ENCODE measurements around the gene PABPN1L. TPM values are rescaled to one million over a fixed set of nuclear protein-coding genes. Genes with fewer than 3 reads are reported as not detected.
"Not testable (repeated sequence)": the region's sequence is repeated elsewhere in the genome, so short reads cannot be mapped to it uniquely, and the experiment has no call there.

Gene PABPN1L
- total RNA-seq, 2 experiments from 2014 or later = not detected

DNA sequence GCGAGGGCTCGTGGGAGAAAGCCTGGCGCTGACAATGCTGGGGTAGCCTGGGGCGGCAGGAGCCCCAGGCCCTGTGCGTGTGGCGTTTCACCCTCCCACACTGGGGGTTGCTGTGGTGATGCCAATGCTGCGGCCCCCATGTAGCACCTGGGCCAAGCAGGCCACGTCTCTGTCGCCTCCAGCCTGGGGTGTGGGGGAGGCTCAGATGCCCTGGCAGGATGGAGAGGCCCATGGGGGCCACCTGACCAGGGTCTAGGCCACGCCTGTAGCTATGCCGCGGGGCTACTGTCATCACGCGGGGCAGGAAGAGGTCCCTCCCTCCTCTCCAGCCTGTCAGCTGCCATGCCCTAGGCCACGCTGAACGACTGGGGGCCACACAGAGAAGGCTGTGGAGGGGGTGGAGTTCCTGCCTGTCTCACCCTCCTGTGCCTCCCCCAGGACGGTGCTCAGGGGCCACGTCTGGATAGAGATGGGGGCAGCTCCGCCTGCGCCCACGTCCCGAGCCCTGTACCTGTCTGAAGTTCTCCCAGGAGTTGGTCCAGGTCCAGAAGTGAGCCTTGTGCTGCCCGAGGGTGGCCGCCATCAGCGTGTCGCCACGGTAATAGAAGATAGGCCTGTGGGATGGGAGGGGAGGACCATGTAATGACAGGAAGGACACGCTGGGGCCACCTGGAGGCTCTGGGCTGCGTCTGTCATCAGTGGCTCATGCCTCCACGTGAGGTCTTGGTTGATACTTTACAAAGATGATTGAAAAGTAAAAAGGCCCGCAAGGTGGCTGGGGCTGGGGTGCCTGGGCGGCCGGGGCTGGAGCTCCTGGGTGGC, 42.0 kb downstream of the PABPN1L start:
- H3K4me3 Mint-ChIP-seq = no peak overlapping the region
- CTCF ChIA-PET = no interaction called here

DNA sequence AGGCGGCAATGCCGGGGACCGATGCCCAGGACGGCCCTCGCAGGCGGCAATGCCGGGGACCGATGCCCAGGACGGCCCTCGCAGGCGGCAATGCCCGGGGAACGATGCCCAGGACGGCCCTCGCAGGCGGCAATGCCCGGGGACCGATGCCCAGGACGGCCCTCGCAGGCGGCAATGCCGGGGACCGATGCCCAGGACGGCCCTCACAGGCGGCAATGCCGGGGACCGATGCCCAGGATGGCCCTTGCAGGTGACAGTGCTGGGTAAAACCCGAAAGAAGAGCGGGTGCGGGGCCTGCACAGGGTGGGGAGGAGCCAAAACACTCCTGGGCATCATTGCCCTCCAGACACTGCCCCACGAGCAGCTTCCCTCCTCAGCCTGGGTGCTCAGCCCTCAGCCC, 42.8 kb downstream of the PABPN1L start:
- H3K4me3 Mint-ChIP-seq; ATAC-seq; H3K4me1 Mint-ChIP-seq (ENCODE audit: low read depth); H3K9me3 Mint-ChIP-seq (ENCODE audit: insufficient read depth); H3K27me3 Mint-ChIP-seq (ENCODE audit: low read depth); H3K27ac Mint-ChIP-seq; DNase-seq; H3K36me3 Mint-ChIP-seq (ENCODE audit: low read depth); POLR2A ChIA-PET: not testable (repeated sequence)
- CTCF ChIA-PET = interaction anchor here (1.8 kb wide), 1 partner anchor 34 kb away, joined by 4 read pairs; no protein-coding TSS in a partner anchor

More for the DNA sequence above, 42.0 kb downstream of the PABPN1L start:
- Mint-ChIP-seq H3K27ac (no peak overlapping the region), H3K9me3 (ENCODE audit: insufficient read depth) (no peaks in the 10 kb centered on the region), H3K4me1 (ENCODE audit: low read depth) (no peaks in the 10 kb centered on the region), H3K36me3 (ENCODE audit: low read depth) (no peaks in the 10 kb centered on the region), H3K27me3 (ENCODE audit: low read depth) (no peaks in the 10 kb centered on the region)
- POLR2A ChIA-PET = no interaction called here
- ATAC-seq (no peak), DNase-seq (no peak)

DNA sequence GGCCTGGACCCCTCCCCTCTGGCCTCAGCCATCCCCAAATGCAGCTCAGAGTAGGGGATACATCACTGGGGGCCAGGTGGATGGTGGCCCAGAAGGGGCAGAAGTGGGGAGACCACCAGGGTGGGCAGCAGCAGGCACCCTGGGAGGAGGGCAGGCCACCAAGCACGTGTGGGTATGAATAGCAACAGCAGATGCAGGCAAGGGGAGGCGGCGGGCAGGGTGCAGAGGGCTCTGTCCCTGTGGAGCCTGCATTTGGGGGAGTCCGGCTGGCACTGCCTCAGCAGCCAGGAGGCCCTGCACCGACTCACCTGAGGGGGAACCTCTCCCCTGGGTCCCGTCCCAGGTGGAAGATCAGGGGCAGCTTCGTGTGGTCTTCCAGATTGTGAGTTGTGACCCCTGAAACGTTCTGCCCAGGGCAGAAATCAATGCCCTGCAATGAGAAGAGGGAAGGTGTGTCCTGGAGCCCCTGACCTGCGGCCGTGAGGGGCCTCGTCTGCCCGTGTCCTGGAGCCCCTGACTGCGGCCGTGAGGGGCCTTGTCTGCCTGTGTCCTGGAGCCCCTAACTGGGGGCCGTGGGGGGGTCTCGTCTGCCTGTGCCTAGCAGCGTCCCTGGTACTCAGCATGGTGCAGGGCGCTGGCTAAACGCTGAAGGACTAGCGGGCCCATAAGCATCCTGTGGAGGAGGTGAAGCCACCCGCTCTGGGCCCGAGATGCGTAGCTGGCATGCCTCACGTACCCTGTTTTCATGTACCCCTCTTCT, 44.0 kb downstream of the PABPN1L start:
- H3K27ac Mint-ChIP-seq = no peak overlapping the region
- H3K36me3 Mint-ChIP-seq (ENCODE audit: low read depth) = no peaks in the 10 kb centered on the region
- H3K4me3 Mint-ChIP-seq = no peak overlapping the region
- POLR2A ChIA-PET = no interaction called here
- no peaks in the 10 kb centered on the region for H3K9me3 Mint-ChIP-seq (ENCODE audit: insufficient read depth)
- no peaks in the 10 kb centered on the region for H3K27me3 Mint-ChIP-seq (ENCODE audit: low read depth)
- DNase-seq = no peak
- no peaks in the 10 kb centered on the region for H3K4me1 Mint-ChIP-seq (ENCODE audit: low read depth)
- CTCF ChIA-PET = interaction anchor here (1.8 kb wide), 1 partner anchor 35 kb away, joined by 4 read pairs; no protein-coding TSS in a partner anchor
- no peak for ATAC-seq

DNA sequence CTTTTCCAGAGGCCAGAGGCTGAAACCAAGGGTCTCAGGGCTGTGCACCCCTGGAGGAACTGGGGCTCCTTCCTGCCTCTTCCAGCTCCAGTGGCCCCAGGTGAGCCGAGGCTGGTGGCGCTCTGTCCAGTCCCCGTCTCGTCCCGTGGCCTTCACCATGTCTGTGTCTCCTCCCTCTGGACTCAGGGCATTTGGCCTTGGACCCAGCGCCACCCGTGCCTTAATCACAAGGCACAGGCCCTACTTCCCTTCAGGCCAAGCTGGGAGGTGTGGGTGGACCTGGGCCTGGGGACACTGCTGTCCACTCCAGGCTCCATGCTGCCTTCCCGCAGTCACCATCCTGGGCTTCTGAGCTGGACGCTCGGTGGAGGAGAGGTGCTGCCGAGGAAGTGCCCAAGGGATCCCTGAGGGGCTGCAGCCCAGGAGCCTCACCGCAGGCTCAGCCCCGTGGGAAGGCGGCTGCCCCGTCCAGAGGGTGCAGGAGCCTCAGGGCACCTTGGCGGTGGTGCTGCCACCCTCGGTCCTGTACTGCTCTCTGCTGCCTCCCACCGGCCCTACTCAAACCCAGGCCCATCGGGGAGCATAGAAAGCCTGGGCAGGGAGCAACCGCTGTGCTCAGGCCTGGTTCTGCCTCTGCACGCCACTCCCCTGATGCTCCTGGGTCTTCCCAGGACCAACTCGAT, 45.2 kb downstream of the PABPN1L start:
- Mint-ChIP-seq H3K27me3 (ENCODE audit: low read depth) (no peaks in the 10 kb centered on the region), H3K36me3 (ENCODE audit: low read depth) (no peaks in the 10 kb centered on the region), H3K4me1 (ENCODE audit: low read depth) (no peaks in the 10 kb centered on the region), H3K4me3 (no peak overlapping the region), H3K9me3 (ENCODE audit: insufficient read depth) (no peaks in the 10 kb centered on the region), H3K27ac (no peak overlapping the region)
- CTCF ChIA-PET = no interaction called here
- no peak for DNase-seq
- POLR2A ChIA-PET = no interaction called here
- no peak for ATAC-seq

- Mint-ChIP-seq H3K4me1 (ENCODE audit: low read depth) (no peaks in the 10 kb centered on the region), H3K4me3 (no peak overlapping the region), H3K27ac (no peak overlapping the region), H3K9me3 (ENCODE audit: insufficient read depth) (no peaks in the 10 kb centered on the region), H3K27me3 (ENCODE audit: low read depth) (no peaks in the 10 kb centered on the region), H3K36me3 (ENCODE audit: low read depth) (no peaks in the 10 kb centered on the region)
- ATAC-seq = no peak
- CTCF ChIA-PET = no interaction called here
- DNase-seq = no peak
- POLR2A ChIA-PET = no interaction called here
Measured at GRCh38 chr16:88820385-88821025, 46.0 kb downstream of the PABPN1L start.

- ATAC-seq (no peak), DNase-seq (no peak)
- no peak overlapping the region for H3K27ac Mint-ChIP-seq
- H3K4me1 Mint-ChIP-seq (ENCODE audit: low read depth) = no peaks in the 10 kb centered on the region
- POLR2A ChIA-PET = interaction anchor here (0.9 kb wide), 1 partner anchor 39 kb away, joined by 3 read pairs; no protein-coding TSS in a partner anchor
- no peaks in the 10 kb centered on the region for H3K36me3 Mint-ChIP-seq (ENCODE audit: low read depth)
- H3K9me3 Mint-ChIP-seq (ENCODE audit: insufficient read depth) = no peaks in the 10 kb centered on the region
- no peak overlapping the region for H3K4me3 Mint-ChIP-seq
- H3K27me3 Mint-ChIP-seq (ENCODE audit: low read depth) = no peaks in the 10 kb centered on the region
- CTCF ChIA-PET = interaction anchor here (1.3 to 2.8 kb wide), 2 partner anchors 38 to 397 kb away, joined by 3 to 12 read pairs; partner anchors contain the start of genes GALNS and TRAPPC2L
Measured at GRCh38 chr16:88819126-88819525, 47.3 kb downstream of the PABPN1L start.

- CTCF ChIA-PET = interaction anchor here (1.3 to 2.8 kb wide), 2 partner anchors 39 to 398 kb away, joined by 3 to 12 read pairs; partner anchors contain the start of genes GALNS and TRAPPC2L
Measured at GRCh38 chr16:88818575-88818874, 47.9 kb downstream of the PABPN1L start.

GRCh38 chr16:88817785-88818574, 48.5 kb downstream of the PABPN1L start:
- H3K4me1 Mint-ChIP-seq (ENCODE audit: low read depth) = peaks cover 4% of the 10 kb centered on the region
- ATAC-seq = no peak
- no peak overlapping the region for H3K4me3 Mint-ChIP-seq
- no peak overlapping the region for H3K27ac Mint-ChIP-seq
- CTCF ChIA-PET = interaction anchor here (1.3 to 2.8 kb wide), 2 partner anchors 40 to 398 kb away, joined by 3 to 12 read pairs; partner anchors contain the start of genes GALNS and TRAPPC2L
- no peaks in the 10 kb centered on the region for H3K36me3 Mint-ChIP-seq (ENCODE audit: low read depth)
- POLR2A ChIA-PET = interaction anchor here (0.9 kb wide), 1 partner anchor 40 kb away, joined by 3 read pairs; no protein-coding TSS in a partner anchor
- H3K9me3 Mint-ChIP-seq (ENCODE audit: insufficient read depth) = no peaks in the 10 kb centered on the region
- H3K27me3 Mint-ChIP-seq (ENCODE audit: low read depth) = no peaks in the 10 kb centered on the region
- no peak for DNase-seq

More at GRCh38 chr16:88818575-88818874, 47.9 kb downstream of the PABPN1L start:
- no peak for DNase-seq
- Mint-ChIP-seq H3K36me3 (ENCODE audit: low read depth) (no peaks in the 10 kb centered on the region), H3K27me3 (ENCODE audit: low read depth) (no peaks in the 10 kb centered on the region), H3K4me1 (ENCODE audit: low read depth) (peaks cover 3% of the 10 kb centered on the region), H3K27ac (no peak overlapping the region), H3K4me3 (no peak overlapping the region), H3K9me3 (ENCODE audit: insufficient read depth) (no peaks in the 10 kb centered on the region)
- ATAC-seq = no peak
- POLR2A ChIA-PET = interaction anchor here (0.9 kb wide), 1 partner anchor 39 kb away, joined by 3 read pairs; no protein-coding TSS in a partner anchor

DNA sequence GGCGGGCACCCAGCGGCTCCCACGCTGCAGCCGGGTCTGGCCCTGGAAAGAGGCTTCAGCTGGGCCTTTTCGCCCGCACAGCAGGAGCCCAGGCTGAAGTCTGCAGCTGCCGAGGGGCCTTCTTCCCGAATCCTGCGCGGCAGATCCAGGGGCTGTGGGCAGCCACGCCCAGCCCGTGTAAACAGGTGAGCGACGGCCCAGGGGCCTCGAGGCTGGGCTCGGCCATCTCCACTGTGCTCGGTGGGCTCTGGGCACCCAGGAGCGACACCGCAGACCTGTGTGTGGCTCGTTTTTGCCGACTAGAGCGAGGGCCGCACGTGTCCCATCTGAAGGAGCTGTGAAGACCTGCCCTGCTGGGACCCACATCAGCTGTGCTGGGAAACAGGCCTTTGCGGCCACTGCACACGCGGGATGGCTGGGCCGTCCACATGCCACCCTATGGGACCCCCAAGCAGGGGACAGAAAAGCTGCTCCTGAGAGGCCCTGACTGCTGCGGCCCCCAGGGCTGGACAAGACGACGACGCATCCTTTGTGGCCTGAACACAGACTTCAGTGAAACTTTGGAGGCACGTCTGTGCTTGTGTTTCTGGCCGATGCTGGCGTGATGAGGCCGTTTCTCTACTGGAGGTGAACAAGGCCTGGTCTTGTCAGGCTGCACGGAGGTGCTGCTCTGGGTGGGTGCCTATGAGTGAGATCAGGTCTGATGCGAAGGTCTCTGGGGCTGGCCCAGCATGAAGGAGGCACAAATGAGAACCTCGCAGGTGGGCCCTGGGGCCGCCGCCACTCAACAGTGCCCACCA, 49.5 kb downstream of the PABPN1L start:
- no peaks in the 10 kb centered on the region for H3K9me3 Mint-ChIP-seq (ENCODE audit: insufficient read depth)
- ATAC-seq (no peak), DNase-seq (no peak)
- H3K27ac Mint-ChIP-seq = no peak overlapping the region
- no peaks in the 10 kb centered on the region for H3K27me3 Mint-ChIP-seq (ENCODE audit: low read depth)
- H3K4me1 Mint-ChIP-seq (ENCODE audit: low read depth) = peaks cover 8% of the 10 kb centered on the region
- H3K36me3 Mint-ChIP-seq (ENCODE audit: low read depth) = no peaks in the 10 kb centered on the region
- H3K4me3 Mint-ChIP-seq = no peak overlapping the region
- ChIA-PET POLR2A (no interaction called here), CTCF (interaction anchor here (1.1 to 2.8 kb wide), 2 partner anchors 41 to 399 kb away, joined by 4 to 12 read pairs; partner anchors contain the start of genes GALNS and TRAPPC2L)

DNA sequence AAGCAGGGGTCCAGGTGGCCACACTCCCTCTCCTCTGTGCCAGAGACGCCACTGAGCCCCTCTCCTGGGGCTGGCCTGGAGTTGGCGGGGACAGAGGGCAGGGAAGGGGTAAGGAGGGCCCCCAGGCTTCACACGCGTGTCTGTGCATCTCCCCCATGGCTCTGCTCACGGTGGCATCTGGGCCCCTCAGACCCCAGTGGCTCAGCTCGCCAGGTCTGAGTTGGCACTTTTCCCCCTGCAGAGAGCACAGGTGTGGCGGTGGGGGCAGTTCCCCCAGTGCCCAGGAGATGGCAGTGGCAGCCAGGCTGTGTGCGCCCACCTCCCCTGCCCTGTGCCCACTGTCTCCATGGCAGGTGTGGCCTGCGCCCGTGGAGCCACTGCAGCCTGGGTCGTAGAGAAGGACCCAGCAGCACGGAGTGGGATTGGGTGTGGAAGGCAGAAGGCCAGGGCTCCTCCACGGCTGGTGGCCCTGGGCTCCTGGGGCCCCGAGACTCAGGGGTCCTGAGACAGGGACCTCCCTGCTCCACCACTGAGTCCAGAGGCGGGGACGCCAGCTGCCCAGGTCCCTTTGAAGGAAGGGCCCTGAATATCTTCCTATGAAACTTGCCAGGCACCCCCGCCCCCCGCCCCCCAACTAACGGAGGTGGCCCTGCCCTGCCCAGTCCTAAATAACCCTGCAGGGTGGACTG, 50.4 kb downstream of the PABPN1L start:
- ChIA-PET CTCF (interaction anchor here (0.9 to 2.2 kb wide), 4 partner anchors 15 to 400 kb away, joined by 3 to 12 read pairs (median 4); no protein-coding TSS in a partner anchor), POLR2A (no interaction called here)
- H3K4me3 Mint-ChIP-seq = no peak overlapping the region
- H3K27ac Mint-ChIP-seq = no peak overlapping the region
- no peaks in the 10 kb centered on the region for H3K27me3 Mint-ChIP-seq (ENCODE audit: low read depth)
- H3K4me1 Mint-ChIP-seq (ENCODE audit: low read depth) = peaks cover 9% of the 10 kb centered on the region
- DNase-seq = peak; percentile 66
- no peaks in the 10 kb centered on the region for H3K36me3 Mint-ChIP-seq (ENCODE audit: low read depth)
- no peaks in the 10 kb centered on the region for H3K9me3 Mint-ChIP-seq (ENCODE audit: insufficient read depth)
- no peak for ATAC-seq

Data from activated CD8-positive, alpha-beta T cell treated with anti-CD3 and anti-CD28 coated beads, Interleukin-2, amount 10 ng/mL, durations not matched to agents 7 days and 5 days (primary cell).